Chondrocyte (in vitro differentiated cells): ENCODE measurements around the gene NDC80. TPM values are rescaled to one million over a fixed set of nuclear protein-coding genes. Genes with fewer than 3 reads are reported as not detected.

Source experiments
- DNase-seq: peaks from one replicate; pipeline ENCODE4 v3.0.0; 2021; ENCODE audit warnings: mixed read lengths, low spot score
- H3K27ac Mint-ChIP-seq: one replicate; pipeline ENCODE4 v1.8.0; 2021; ENCODE audit warnings: mild to moderate bottlenecking, moderate library complexity, mixed read lengths; ENCODE audit not compliant: unreplicated experiment
- H3K27me3 Mint-ChIP-seq: 2 replicates; pipeline ENCODE4 v1.8.0; 2021; ENCODE audit warnings: low read depth, mixed read lengths
- H3K36me3 Mint-ChIP-seq: 2 replicates; pipeline ENCODE4 v1.8.0; 2021; ENCODE audit warnings: low read depth, mixed read lengths
- H3K4me1 Mint-ChIP-seq: 2 replicates; pipeline ENCODE4 v1.8.0; 2021; ENCODE audit warnings: low read depth, mild to moderate bottlenecking, mixed read lengths
- H3K4me3 Mint-ChIP-seq: one replicate; pipeline ENCODE4 v1.8.0; 2021; ENCODE audit warnings: mild to moderate bottlenecking, moderate library complexity, mixed read lengths; ENCODE audit not compliant: unreplicated experiment
- H3K9me3 Mint-ChIP-seq: 2 replicates; pipeline ENCODE4 v1.8.0; 2021; ENCODE audit warnings: low read depth, mixed read lengths
- total RNA-seq: library from RNA; stranded (reverse); gene quantifications from 3 replicates; pipeline ENCODE4 v1.2.1, GENCODE V29; 2021
- TF ChIP-seq, protein P1 (sequence below): fragments of 200-600 bp; sonication (generic); IDR thresholded peaks from 2 replicates; pipeline ENCODE4 v1.5.0; 2021; ENCODE audit warnings: antibody characterized with exemption, mild to moderate bottlenecking, moderate library complexity

NDC80 gene
- total RNA-seq, 1 donor from 2014 or later = 5.8 TPM

DNA sequence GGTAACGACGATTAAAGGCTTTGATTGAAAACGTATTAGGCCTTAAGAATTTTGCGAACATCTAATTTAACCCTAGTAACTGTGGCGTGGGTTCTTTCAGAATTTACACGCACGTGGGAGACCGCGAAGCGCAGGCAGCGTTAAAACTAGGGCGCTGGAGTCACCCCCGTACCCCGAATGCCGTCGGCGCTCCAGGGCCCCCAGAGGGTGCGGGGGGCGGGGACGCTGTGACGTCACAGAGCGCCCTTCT is 83.5 kb downstream of the NDC80 start:
- no peak for DNase-seq
- Mint-ChIP-seq H3K4me3 (peak overlapping the region; percentile 84), H3K4me1 (peaks cover 29% of the 10 kb centered on the region), H3K27ac (peak overlapping the region; percentile 88), H3K36me3 (no peaks in the 10 kb centered on the region), H3K9me3 (no peaks in the 10 kb centered on the region), H3K27me3 (peaks cover 3% of the 10 kb centered on the region)
- TF ChIP-seq, protein P1, sequence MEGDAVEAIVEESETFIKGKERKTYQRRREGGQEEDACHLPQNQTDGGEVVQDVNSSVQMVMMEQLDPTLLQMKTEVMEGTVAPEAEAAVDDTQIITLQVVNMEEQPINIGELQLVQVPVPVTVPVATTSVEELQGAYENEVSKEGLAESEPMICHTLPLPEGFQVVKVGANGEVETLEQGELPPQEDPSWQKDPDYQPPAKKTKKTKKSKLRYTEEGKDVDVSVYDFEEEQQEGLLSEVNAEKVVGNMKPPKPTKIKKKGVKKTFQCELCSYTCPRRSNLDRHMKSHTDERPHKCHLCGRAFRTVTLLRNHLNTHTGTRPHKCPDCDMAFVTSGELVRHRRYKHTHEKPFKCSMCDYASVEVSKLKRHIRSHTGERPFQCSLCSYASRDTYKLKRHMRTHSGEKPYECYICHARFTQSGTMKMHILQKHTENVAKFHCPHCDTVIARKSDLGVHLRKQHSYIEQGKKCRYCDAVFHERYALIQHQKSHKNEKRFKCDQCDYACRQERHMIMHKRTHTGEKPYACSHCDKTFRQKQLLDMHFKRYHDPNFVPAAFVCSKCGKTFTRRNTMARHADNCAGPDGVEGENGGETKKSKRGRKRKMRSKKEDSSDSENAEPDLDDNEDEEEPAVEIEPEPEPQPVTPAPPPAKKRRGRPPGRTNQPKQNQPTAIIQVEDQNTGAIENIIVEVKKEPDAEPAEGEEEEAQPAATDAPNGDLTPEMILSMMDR = no peak

DNA sequence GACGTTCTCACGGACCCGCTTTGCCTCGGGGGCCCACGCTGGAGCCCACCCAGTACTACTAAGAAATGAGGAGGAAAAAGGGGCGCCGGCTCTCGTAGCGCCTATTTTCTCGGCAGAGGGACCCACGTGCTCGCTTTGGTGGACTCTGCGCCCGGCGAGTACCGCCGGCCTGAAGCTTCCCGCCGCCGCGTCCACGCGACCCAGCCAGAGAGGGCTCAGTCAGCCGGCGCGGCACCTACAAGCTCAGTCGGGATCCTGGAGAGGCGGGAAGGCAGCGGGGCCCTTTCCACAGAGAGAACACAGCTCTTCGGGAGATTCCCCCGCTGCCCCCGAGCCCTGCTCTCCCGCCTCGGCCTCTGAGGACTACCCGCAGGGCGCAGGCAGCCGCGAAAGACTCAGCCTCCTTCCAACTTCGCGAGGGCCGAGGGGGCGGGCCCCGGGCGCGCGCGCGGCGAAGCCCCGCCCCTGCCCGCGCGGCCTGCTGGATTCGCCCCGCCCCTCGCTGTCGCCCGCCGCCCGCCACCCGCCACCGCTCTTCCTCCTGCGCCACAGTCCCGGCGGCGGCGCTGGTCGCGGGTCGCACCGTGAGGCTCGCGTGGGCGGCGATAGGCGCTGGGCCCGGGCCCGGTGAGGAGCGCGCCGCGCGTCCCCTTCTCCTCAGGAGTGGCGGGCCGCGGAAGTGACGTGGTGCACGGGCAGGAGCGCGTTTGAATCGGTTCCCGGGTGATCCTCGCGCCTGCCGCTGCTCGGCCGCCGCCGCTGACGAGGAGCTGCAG is 84.0 kb downstream of the NDC80 start, which contains the start of gene SMCHD1:
Gene SMCHD1 (plus strand): TSS at position 549 of the 776 bp plus-strand sequence. CDS start 350 bp downstream, outside the sequence.
- Mint-ChIP-seq H3K9me3 (no peaks in the 10 kb centered on the region), H3K4me1 (peaks cover 29% of the 10 kb centered on the region), H3K4me3 (peak within 1 kb of the TSS; percentile 93), H3K36me3 (no peaks in the 10 kb centered on the region), H3K27ac (peak within 1 kb of the TSS; percentile 93), H3K27me3 (peaks cover 3% of the 10 kb centered on the region)
- TF ChIP-seq, protein P1 = no peak
- DNase-seq = peak; percentile 96

DNA sequence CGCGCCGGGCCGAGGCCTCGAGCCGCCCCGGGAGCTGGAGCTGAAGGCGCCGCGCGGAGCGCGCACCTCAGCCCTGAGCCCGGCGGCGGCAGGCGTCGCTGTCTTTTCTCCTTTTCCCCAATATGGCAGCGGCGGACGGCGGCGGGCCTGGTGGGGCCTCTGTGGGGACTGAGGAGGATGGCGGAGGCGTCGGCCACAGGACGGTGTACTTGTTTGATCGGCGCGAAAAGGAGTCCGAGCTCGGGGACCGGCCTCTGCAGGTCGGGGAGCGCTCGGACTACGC is 84.5 kb downstream of the NDC80 start:
- H3K27ac Mint-ChIP-seq = peak overlapping the region; percentile 93
- no peaks in the 10 kb centered on the region for H3K36me3 Mint-ChIP-seq
- H3K9me3 Mint-ChIP-seq = peaks cover 2% of the 10 kb centered on the region
- H3K4me3 Mint-ChIP-seq = peak overlapping the region; percentile 93
- peaks cover 3% of the 10 kb centered on the region for H3K27me3 Mint-ChIP-seq
- TF ChIP-seq, protein P1 = peak; percentile 40
- H3K4me1 Mint-ChIP-seq = peaks cover 30% of the 10 kb centered on the region
- DNase-seq = peak; percentile 93

DNA sequence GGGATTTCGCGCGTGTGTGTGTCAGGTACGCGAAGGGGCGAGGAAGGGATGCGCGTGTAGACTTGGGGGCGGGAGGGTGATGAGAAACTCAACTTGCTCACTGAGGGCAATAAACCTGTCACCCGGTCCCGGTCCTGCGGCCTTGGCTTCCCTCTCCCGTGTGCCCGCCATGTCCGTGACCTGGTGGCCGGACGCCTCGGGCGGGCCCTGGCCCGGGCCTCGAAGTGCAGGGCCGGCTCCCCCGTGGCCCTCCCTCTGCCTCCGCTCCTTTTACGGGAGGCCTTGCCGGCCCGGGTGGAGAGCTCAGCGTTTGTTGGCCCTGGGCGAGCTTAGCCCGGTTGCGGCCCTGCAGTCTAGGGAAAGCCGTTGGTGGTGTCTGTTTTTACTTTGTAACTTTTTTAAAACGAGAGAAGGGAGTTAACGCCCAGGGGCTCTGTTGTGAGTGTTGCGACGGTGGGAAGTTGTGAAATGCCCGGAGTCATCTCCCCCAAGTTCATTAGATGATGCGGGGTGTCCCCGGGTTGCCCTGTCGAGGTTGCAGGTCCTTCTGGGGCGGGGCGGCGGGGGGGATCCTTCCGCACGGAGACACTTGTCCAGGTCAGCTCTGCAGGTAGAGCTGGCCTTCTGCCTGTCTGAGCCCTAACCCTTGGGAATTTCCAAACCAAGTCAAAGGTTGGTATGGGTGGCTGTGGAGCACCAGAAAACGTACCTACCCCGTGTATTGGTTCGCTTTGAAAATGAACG is 85.1 kb downstream of the NDC80 start:
- H3K36me3 Mint-ChIP-seq = no peaks in the 10 kb centered on the region
- peaks cover 3% of the 10 kb centered on the region for H3K9me3 Mint-ChIP-seq
- H3K27me3 Mint-ChIP-seq = peaks cover 3% of the 10 kb centered on the region
- H3K27ac Mint-ChIP-seq = peak overlapping the region; percentile 93
- TF ChIP-seq, protein P1 = peak; percentile 16
- H3K4me3 Mint-ChIP-seq = peak overlapping the region; percentile 93
- H3K4me1 Mint-ChIP-seq = peaks cover 32% of the 10 kb centered on the region
- no peak for DNase-seq

DNA sequence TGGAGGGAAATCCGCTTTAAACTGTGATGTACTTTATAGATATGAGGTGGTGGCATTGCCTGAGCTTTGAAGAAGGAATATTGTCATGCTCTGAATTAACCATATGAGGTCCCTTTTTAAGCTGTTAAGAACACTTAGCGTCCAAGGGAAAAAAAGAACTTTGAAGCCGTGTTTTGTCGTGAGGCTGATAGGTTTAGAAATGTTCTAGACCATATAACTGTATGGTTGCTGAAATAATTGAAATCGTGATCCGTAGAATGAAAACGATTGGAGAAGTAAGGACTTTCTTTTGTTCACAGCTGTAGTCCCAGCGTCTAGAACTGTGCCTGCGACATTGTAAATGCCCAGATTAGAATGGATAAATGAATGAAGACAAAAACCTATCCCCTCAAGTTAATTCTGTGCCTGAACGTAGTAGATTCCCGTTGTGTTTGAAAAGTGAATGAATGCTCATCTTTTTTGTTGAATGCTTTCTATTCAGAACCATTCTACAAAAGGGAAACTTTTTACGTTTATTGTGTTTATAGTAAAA is 85.7 kb downstream of the NDC80 start:
- no peak for DNase-seq
- H3K4me1 Mint-ChIP-seq = peaks cover 32% of the 10 kb centered on the region

More for the DNA sequence above, 85.7 kb downstream of the NDC80 start:
- H3K36me3 Mint-ChIP-seq = no peaks in the 10 kb centered on the region
- peaks cover 3% of the 10 kb centered on the region for H3K9me3 Mint-ChIP-seq
- H3K4me3 Mint-ChIP-seq = peak overlapping the region; percentile 93
- TF ChIP-seq, protein P1 = no peak
- peak overlapping the region; percentile 93 for H3K27ac Mint-ChIP-seq
- H3K27me3 Mint-ChIP-seq = peaks cover 3% of the 10 kb centered on the region
